ENCODE data around the gene RAD51C.
"Not testable (repeated sequence)": the region's sequence is repeated elsewhere in the genome, so short reads cannot be mapped to it uniquely, and the experiment has no call there.

Gene RAD51C

GRCh38 chr17:58692239-58693055 is at the start of gene RAD51C:
RAD51C (plus strand) TSS chr17:58692602; CDS start chr17:58692644, 42 bp downstream.
- DNase-seq, result peak; percentile 94

DNA sequence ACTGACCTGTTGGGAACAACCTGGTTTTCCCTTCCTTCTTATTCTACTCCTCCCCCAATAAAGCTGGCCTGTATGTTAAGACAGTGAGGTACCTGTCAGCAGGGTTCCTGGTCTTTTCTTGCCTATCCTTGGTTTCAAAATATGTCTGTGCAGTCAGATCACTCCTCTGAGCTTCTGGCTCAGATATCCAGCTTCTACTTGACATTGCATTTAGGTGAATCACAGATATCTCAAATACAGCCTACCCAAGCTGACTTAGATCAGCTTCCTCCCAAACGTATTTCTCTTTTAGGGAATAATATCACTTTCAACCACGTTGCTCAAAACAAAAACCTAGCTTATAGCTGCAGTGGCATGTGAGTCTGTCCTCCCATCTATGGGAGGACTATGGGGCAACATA is 49.3 kb upstream of the RAD51C start:
- no peak for DNase-seq

DNA sequence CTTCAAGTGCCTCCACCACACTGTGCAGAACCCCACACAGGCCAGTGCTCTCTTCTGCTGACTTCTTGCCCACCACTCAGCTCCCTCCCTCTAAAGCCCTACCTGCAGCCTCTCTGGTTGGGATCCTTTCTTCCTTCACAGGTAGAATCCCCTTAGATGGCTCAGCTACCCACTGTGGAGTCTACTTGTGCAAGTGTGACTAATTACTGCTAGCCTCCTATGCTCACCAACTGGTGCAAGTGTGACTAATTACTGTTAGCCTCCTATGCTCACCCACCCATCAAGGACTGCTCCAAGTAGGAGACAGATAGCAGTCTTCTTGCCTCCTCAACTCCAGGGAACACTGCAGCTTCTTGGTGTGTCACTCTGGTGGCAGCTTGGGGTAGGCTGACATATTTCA is 44.2 kb upstream of the RAD51C start:
- no peak for DNase-seq

DNA sequence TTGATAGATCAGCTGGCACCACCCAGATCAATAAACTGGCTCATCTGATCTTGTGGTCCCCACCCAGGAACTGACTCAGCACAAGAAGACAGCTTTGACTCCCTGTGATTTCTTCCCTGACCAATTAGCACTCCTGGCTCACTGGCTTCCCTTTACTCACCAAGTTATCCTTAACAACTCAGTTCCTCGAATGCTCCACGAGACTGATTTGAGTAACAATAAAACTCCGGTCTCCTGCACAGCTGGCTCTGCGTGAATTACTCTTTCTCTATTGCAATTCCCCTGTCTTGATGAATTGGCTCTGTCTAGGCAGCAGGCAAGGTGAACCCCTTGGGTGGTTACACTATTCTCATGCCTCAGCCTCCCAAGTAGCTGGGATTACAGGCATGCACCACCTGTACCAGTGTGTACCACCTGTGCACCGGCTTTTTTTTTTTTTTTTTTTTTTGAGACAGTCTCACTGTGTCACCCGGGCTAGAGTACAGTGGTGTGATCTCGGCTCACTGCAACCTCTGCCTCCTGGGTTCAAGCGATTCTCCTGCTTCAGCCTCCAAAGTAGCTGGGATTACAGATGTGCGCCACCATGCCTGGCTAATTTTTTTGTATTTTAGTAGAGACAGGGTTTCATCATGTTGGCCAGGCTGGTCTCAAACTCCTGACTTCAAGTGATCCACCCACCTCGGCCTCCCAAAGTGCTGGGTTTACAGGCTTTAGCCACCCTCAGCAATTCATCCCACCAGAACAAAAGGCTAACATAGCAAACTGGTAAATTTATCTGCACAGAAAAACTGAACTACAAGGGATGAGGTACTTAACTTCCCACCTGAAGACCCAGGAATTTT is 34.2 kb upstream of the RAD51C start:
- DNase-seq, result not testable (repeated sequence)

DNA sequence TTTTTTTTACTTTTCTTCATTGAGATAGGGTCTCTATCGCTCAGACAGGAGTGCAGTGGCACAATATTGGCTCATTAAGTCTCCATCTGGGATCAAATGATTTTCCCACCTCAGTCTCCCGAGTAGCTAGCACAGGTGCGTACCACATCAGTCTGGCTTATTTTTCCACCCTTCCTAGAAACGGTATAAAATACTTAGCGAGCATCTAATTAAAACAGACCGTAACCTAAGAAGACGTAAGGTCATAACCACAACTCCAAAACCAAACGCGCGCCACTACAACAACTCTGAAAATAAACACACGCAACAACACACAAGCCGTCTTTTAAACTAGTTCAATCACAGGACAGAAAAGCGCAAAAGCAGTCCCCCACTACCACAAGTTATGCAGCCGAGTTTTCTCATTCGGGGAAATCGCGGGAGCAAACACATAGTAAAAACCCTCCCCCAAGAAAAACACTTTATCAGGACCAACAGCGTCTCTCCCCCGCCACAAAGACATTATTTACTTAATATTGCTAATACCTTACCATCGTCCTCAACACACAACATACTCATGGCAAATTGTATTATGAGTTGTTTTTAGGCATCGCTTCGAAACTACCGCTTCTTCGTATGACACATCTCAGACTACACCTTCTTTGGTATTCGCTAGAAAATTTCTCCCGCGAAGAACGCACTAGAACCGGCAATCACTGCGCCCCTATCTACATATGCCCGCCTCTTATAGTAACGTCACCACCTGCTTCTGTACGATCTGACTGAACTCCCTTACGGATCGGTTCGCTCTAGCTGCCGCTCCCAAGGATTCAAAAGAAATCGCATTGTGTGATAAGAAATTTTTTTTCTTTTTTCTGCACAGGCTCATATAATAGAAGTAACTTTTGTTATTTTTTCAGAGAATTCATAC is 33.3 kb upstream of the RAD51C start:
- peak; percentile 95 for DNase-seq

DNA sequence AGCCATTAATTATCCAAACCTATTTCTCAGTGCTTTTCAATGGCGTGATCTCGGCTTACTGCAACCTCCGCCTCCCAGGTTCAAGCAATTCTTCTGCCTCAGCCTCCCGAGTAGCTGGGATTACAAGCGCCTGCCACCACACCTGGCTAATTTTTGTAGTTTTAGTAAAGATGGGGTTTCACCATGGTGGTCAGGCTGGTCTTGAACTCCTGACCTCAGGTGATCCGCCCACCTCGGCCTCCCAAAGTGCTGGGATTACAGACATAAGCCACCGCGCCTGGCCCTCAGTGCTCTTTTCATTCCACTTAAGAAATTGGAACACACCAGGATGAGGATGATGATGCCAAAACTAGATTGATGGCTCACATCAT is 32.7 kb upstream of the RAD51C start:
- not testable (repeated sequence) for DNase-seq

DNA sequence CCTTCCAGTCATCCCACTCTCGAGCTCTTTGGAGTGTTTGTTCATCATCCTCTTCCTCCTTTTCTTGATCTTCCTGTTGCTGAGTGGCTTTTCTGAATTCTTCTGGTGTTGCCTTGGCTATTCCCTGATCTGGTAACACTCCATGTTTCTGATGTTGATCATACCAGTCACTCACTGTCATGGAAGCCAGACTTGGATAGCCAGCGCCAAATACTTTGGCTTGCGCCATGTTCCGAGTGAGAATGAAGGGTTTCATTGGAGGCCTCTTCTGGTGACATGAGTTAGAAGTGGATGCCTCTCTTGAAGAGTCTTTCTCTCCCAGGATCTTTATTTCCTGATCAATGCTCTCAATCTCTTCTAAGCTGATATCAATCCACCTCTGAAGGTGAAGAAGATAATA is 31.8 kb upstream of the RAD51C start:
- no peak for DNase-seq

- no peak for DNase-seq
Observed at GRCh38 chr17:58661499-58661898, 30.9 kb upstream of the RAD51C start.

- no peak for DNase-seq
Observed at GRCh38 chr17:58664302-58664701, 28.1 kb upstream of the RAD51C start.

GRCh38 chr17:58665946-58666857 is 26.2 kb upstream of the RAD51C start:
- DNase-seq, result peak; percentile 99

DNA sequence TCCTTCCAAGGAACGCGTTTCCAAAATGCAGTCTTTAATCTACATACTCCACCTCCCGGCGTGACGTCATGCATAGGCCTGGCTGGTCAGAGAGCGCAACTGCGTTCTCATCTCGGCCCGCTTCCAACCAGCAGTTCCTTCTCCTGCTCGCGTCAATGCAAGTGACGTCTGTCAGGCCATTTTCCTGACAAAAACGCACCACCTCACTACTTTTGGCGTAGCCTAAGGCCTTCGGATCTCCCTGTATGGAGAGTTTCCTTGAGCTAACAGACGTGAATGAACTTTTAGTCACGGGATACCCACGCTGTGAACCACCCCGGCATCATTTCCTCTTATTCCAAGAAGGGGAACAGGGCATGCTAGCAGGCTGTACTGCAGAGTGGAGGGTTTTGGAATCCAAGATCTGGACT is 25.5 kb upstream of the RAD51C start:
- DNase-seq, result peak; percentile 99

GRCh38 chr17:58667934-58668597 is 24.3 kb upstream of the RAD51C start:
- no peak for DNase-seq

DNA sequence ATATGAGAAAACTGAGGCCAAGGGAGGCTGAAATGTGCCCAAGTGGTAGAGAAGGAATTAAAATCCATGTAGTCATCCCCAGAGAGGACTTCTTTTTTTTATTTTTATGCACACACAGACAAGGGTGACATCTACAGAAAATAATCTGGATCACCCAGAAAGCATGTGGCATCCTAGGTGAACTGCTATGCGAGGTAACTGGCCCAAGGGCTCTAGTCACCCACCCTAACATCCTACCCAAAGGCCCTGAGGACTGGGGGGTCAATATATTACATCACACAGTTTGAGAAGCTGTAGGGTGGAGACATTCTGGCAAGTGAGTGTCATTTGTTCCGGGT is 23.8 kb upstream of the RAD51C start:
- DNase-seq, result no peak

GRCh38 chr17:58669853-58670252 is 22.5 kb upstream of the RAD51C start:
- no peak for DNase-seq

DNA sequence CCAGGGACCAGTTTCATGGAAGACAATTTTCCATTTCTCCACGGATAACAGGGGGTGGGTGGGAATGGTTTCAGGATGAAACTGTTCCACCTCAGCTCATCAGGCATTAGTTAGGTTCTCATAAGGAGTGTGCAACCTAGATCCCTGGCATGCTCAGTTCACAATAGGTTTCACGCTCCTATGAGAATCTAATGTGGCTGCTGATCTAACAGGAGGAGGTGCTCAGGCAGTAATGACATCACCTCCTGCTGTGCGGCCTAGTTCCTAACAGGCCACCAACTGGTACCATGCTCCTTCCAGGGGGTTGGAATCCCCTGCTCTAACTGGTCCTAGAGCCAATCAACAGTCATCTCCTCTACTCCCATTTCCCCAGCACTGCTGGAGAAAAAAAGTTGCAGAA is 20.4 kb upstream of the RAD51C start:
- DNase-seq, result no peak

DNA sequence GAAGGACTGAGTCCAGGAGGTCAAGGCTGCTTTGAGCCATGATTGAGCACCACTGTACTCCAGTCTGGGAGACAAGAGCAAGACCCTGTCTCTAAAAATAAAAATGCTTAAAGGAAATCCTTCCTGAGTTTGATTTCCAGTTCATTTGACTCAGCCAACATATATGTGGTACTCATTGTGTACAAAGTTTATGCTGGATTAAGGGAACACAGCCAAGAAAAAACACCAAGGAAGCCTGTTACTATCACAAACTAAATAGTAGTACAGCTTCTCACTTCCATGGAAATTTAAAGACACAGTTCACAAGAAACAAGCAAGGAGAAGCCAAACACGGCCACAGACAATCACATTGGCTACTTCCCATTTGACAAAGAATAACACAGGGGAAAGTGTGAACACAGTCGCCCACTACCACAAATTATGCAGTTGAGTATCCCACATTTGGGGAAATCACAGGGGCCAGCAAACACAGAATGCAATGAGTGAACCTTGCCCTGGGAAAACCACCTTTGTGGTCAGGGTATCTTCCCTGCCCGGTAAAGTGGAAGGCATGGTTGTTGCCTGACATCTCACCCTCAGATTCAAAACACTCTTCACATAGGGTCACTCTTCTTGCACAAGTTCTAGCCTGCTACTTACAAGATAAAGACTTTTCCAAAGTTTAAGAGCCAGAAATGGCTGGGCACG is 15.1 kb upstream of the RAD51C start:
- no peak for DNase-seq

GRCh38 chr17:58678287-58678686 is 14.1 kb upstream of the RAD51C start:
- DNase-seq, result not testable (repeated sequence)

- DNase-seq, result peak; percentile 85
Observed at GRCh38 chr17:58679263-58680037, 13.0 kb upstream of the RAD51C start.

DNA sequence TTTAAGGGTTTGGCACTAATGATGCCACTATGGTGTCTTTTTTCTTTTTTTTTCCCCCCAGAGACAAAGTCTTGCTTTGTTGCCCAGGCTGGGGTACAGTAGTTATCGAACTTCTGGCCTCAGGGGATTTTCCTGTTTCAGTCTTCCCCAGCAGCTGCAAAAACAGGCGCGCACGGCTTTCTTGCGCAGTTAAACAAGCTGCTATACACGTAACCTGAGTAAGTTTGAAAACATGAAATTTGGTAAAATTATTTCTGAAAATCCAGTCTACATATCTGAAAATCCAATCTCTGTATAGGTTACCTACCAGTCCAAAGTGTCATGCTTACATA is 12.4 kb upstream of the RAD51C start:
- no peak for DNase-seq

- no peak for DNase-seq
Observed at GRCh38 chr17:58684003-58684402, 8.4 kb upstream of the RAD51C start.
